Erythroblast (primary cell): ENCODE data around the gene COMT.

ENCODE experiments used
- GATA1 ChIP-seq: IDR thresholded peaks from 2 replicates; pipeline ENCODE4 v1.6.1; 2011; ENCODE audit warnings: low read depth, mild to moderate bottlenecking, control low read depth, low read length, moderate library complexity
- POLR2A ChIP-seq: IDR thresholded peaks from 2 replicates; pipeline ENCODE4 v1.6.1; 2011; ENCODE audit warnings: mild to moderate bottlenecking, low read length

GRCh38 chr22:20015187-20015625, 73.6 kb downstream of the COMT start:
- TF ChIP-seq POLR2A (no peak), GATA1 (no peak)
